NCI-H748 (cell line): ENCODE measurements around the gene DAAM2.
A peak's percentile ranks its signal among the peaks of the same experiment; 100 is the strongest.

Experiments
- DNase-seq: peaks from one replicate; lab custom pipeline; 2025; ENCODE audit not compliant: unreplicated experiment; lab: John Stamatoyannopoulos, UW

The DAAM2 gene

GRCh38 chr6:39786649-39787048 lies 5.5 kb upstream of the DAAM2 start:
- DNase-seq: no peak

GRCh38 chr6:39787322-39787721 lies 4.9 kb upstream of the DAAM2 start:
- no peak for DNase-seq

DNA sequence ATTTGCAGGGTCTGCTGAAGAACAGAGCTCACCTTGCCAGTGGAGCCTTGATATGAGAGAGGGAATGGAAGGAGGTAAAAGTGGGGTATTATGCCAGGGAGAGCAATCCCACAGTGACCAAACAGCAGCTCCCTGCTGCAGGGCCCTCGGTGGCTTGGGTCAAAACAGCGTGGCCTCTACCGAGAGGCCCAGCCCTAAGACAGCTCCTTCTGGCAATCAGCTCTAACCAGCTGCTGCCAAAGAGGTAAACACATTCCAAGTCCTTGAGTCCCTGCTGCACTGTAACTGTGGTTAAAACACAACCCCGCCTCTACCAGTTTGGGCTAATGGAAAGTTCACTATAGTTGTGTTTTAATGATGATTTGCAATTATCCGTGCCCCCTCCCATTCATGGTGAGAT lies 1.4 kb upstream of the DAAM2 start:
- DNase-seq: no peak

- peak; percentile 23 for DNase-seq
Observed at GRCh38 chr6:39791311-39791710, 865 bp upstream of the DAAM2 start.

- no peak for DNase-seq
Observed at GRCh38 chr6:39792540-39793450, 619 bp downstream of the DAAM2 start.

DNA sequence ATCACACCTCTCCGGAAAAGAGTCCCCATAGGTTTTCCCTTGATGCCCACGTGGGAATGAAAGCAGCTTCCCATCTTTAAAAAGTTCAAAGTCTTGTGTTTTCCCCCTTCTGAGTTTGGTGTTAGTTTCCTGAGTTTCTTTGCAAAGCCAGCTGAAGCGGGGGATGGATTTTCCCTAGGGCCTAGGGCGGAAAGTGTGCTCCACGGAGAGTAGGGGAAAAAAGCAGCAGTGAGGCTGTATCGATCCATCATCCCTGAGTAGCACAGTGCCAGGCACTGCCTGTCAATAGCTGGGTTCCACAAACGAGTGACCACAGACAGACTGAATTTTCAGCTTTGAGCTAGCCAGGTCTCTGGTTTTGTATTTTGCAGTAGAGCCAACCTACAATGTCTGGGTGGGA lies 1.3 kb downstream of the DAAM2 start:
- no peak for DNase-seq

DNA sequence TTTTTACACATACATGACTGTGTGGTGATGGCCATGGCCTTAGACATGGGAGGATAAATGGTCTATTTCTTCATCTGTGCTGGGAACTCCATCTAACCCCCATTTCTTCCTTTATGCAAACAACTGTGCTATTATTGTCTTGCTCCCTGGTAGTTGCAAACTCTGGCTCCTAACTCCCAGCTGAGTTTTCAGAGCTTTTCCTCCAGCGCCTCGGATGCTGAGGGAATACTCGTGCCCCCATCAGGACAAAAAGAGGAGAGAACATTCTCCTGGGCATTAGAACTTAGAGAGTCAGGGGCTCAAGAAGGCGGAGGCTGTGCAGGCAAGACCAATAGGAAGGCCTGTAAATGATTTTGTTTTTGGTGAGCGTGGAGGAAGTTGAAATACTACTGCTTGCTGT lies 2.1 kb downstream of the DAAM2 start:
- no peak for DNase-seq

DNA sequence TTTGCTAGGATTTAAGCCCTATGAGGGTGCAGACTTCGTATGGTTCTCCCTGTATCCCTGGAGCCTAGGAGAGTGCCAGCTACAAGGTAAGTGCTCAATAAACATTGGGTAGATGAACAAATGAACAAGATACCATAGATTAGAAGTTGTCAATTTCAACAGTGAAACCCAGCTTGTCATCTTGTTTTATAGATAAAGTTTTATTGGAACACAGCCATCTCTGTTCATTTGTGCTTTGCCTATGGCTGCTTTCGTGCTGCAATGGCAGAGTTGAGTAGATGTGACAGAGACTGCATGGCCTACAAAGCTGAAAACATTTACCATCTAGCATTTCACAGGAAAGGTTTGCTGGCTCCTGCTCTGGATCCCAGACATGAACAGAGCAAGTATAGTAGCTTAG lies 5.6 kb downstream of the DAAM2 start:
- no peak for DNase-seq

GRCh38 chr6:39800034-39801032 lies 8.2 kb downstream of the DAAM2 start:
- DNase-seq: no peak

GRCh38 chr6:39801456-39802251 lies 9.5 kb downstream of the DAAM2 start:
- DNase-seq: peak; percentile 54

- DNase-seq: peak; percentile 11
Observed at GRCh38 chr6:39803872-39804271, 11.7 kb downstream of the DAAM2 start.

DNA sequence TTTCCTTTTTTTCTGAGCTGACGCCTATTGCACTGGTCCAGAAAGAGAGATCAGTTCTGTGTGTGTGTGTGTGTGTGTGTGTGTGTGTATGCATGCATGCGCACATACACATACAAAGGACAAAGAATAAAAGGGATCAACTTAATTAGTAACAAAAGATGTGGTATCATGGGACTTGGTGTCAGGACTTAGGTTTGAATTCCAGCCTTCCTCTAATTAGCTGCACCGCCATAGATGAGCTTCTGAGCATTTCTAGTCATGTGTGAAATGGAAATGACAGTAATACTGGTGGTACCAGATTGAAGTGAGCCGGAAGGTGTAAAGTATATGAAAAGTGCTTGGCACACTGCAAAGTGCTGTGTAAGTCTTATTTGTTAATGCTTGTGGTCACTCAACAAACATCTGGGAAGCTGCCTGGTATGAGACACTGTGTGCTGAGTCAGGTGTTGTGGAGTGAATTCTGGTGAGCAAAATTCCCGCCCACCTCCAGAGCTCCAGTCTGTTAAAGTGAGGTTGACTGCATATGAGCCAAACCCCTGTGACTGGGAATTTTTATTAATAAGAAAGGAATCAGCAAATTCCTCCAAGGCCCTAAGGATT lies 12.4 kb downstream of the DAAM2 start:
- no peak for DNase-seq

DNA sequence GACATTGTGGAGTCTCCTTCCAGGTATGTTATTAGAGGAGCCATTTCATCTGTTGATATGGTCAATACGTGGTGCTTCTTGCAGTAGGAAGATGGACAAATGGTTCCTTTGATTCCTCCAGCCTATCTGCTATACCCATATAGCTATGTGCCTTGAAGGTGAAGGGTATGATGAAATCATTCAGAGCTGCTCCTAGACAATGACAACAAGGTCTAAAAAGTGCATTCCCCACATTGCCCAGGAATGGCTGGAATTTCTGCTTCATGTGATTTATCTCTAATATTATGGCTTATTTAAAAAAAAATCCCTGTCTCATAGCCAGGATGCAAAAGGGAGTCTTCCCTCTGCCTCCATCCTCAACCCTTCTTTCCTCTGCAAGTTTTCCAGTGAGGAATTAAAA lies 14.1 kb downstream of the DAAM2 start:
- no peak for DNase-seq

DNA sequence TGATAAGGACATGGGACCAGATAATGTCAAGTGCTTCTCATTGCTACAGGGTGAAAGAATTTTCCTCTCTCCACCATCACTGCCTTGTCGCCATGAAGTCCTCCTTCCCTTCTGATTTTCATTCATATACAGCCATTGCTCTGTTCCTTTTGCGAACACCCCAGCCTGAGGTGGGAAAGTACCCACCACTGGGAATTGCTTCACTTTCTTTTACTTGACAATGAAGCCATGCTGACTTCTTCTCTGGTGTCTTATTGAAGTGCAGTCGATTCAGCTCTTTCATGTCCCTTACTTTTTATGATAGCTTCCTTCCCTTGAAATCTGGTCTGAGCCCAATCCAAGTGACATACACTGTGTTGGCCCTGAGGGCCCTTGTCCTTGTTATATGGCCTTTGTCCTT lies 16.2 kb downstream of the DAAM2 start:
- DNase-seq: no peak

DNA sequence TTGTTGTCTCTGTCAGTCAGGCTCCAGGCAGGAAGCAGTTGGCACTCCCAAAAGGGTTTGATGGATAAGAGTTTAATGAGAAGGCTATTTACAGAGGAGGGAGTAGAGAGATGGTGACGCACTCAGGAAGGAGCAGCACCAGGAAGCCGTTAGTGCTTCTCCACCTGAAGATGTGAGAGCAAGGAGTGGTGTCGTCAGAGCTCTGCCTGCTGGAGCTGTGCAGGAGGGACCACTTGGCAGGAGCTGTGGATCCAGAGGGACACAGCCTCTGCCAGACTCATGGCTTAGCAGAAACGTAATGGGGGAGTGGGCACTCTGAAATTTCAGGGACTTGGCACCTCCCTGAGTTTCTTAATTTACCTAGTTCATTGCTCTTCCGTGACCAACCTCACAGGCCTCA lies 16.8 kb downstream of the DAAM2 start:
- DNase-seq: peak; percentile 17

- DNase-seq: no peak
Observed at GRCh38 chr6:39811835-39812345, 19.7 kb downstream of the DAAM2 start.

GRCh38 chr6:39812496-39812852 lies 20.3 kb downstream of the DAAM2 start:
- DNase-seq: peak; percentile 48

DNA sequence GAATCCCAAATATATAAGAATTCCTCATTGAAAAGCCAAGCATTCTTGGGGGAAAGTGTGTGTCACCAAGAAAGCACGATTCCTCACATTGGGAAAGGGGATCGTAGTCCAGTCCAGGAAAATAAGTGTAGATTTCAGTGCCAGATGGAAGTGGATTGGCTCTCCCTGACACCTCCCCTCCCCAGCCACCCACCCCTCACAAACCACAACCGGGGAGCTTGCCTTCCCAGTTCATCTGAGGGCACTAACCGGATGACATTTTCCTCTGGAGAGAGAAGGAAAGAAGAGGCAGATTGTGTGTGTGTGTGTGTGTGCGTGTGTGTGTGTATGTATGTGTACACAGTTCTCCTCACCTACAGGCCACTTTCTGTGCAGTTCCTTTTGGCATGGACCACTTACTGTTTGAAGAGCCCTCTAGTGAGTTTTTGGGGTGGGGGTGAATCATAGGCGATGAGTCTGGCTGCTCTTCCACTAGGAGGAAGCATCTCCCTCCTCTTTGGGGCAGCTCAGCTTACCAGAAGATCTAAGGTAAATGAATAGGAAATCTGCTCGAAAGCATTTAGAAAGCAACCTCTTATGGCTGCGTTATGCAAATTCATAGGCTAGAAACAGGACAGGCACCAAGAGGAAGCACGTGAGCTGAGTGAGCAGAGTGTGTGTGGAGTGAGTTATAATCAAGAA lies 20.8 kb downstream of the DAAM2 start:
- peak; percentile 35 for DNase-seq

DNA sequence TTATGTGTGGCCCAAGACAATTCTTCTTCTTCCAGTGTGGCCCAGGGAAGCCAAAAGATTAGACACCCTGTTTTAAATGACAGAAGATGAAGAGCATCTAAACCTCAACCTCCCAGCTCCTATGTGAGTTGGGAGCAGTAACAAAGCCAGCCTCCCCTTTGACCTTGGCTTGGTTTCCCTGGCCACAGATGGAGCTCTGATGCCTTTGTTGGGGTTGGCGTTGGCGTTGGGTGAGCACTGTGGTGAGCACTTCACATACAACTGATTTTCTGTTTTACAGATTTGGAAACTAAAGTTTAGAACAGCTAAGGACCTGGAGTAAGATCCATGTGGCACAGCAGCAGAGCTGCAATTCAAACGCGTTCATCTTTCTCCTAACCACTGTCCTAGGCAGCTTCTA lies 22.1 kb downstream of the DAAM2 start:
- DNase-seq: no peak

- no peak for DNase-seq
Observed at GRCh38 chr6:39815356-39815755, 23.2 kb downstream of the DAAM2 start.
